ENCODE data around the gene PLA2G2C.

Gene PLA2G2C

DNA sequence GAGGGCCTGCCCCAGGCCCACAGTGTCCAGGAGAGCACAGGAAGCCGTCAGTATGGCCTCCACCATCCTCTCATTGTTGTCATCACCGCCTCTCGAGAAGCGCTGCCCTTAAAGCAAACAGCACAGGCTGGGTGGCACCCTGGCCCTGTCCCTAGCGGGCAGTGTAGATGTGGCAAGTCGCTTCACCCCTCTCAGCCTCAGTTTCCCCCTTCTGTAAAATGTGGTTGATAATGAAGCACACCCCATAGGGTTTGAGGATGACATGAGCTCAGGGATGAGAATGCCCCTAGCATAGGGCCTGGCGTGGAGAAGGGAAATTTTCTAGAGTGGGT lies 33.8 kb downstream of the PLA2G2C start:
- DNase-seq (ENCODE audit: low spot score) = no peak

GRCh38 chr1:20151906-20152598 lies 34.3 kb downstream of the PLA2G2C start:
- peak; percentile 65 for DNase-seq (ENCODE audit: low spot score)

- DNase-seq (ENCODE audit: low spot score) = no peak
Observed at GRCh38 chr1:20150969-20151368, 35.3 kb downstream of the PLA2G2C start.

GRCh38 chr1:20150326-20150705 lies 36.0 kb downstream of the PLA2G2C start:
- DNase-seq (ENCODE audit: low spot score) = no peak

DNA sequence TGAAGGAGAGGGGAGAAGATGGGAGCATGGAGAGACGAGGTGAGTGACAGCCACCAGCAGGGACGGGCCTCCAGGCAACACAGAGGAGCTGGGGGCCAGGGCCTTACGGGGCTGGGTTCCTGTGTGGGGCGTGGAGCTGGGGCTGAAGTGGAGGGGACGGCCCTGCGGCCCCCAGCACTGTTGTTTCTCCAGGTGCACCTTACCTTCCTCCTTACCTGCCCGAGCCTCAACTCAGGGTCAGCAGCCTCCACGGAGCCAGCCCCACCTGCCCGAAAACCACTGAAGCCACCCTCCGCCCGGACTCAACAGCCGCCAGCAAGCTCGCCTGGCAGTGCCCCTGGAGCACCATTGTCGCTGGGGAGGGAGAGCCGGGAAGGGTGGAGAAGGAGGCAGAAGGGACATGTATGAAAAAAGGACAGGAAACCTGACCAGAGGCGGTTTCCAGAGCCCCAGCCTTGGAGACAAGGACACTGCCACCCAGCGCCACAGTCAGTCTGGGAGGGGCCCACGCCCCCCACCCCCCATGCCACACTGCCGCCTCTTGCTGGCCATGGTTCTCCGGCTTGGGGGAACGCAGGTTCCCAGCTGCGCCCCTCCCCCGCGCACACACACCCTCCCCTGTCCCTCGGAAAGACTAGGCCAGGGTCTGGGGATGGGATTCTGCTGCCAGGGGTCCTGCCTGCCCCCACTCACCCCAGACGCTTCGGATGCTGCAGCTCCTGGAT lies 36.6 kb downstream of the PLA2G2C start:
- no peak for DNase-seq (ENCODE audit: low spot score)

DNA sequence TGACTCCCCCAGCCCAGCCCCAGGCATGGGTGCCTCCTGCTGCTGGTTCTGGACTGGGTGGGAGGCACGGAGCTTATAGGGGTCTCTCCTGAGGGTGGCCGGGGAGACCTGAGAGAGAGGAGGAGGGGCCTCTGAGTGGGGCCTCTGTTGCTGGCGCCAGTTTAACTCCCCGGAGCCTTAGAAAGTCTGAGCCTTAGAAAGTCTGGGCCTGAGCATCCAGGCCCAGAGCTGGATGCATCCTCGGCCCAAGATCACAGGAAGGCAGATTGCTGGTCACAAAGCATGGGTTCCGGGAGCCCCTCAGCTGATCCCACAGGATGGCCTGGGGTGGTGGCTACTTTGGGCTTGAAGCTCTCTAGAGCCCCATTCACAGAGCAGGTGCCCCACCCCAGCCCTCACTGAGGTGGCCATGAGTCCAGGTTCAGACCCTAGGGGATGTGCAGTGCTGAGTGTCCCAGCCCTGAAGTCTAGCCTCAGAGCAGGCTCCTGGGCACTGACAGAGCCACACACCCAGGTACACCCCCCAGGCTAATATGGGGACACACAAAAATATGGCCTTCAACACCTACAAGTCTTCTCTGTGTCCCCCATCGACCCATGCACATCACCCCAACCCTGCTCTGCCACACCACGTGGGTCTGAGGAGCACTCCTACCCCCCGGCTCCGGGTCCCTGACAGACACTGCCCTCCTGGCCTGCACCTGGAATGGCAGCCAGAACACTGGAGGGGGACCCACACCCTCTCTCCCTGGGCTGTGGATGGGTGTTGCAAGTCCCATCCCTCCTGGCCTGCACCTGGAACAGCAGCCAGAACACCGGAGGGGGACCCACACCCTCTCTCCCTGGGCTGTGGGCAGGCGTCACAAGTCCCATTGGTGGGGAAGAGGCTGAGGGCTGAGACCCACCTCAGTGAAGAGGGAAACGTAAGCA lies 37.5 kb downstream of the PLA2G2C start:
- no peak for DNase-seq (ENCODE audit: low spot score)

DNA sequence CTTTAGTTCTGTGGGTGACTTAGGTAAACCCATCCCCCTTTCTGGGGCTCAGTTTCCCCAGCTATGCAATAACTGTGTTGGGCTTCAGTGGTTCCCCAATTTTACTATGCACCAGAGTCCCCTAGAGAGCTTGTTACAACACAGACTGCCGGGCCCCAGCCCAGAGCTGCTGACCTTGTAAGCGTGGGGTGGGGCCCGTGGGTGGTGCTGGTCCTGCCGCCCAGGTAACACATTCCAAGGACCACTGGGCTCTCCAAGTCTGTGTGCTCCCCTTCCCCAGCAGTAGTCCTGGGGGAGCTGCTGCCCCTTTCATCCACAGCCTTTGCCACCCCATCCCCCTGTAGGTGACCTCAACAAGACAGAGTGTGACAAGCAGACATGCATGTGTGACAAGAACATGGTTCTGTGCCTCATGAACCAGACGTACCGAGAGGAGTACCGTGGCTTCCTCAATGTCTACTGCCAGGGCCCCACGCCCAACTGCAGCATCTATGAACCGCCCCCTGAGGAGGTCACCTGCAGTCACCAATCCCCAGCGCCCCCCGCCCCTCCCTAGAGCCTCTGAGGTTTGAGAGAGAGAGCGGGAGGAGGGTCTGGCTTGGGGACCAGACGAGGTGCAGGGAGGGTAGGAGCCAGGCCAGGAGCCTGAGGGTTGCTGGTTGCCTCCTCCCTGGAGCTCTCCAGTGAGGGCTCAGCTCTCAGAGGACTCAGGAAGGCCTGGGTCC lies 38.3 kb downstream of the PLA2G2C start:
- DNase-seq (ENCODE audit: low spot score) = no peak

GRCh38 chr1:20143734-20144565 lies 42.4 kb downstream of the PLA2G2C start:
- DNase-seq (ENCODE audit: low spot score) = no peak

DNA sequence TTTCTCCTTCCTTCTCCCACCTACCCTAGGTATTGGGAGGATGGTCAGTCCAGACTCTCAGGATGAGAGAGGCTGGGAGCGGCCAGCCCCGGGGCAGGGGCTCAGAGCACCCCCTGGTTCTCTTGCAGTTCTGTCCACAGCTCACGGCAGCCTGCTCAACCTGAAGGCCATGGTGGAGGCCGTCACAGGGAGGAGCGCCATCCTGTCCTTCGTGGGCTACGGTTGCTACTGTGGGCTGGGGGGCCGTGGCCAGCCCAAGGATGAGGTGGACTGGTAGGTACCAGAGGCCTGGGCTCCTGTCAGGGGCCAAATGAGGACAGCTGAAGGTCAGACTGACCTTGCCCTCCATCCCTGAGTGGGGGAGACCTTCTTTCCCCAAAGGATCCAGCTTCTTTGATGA lies 43.0 kb downstream of the PLA2G2C start:
- DNase-seq (ENCODE audit: low spot score) = no peak

DNA sequence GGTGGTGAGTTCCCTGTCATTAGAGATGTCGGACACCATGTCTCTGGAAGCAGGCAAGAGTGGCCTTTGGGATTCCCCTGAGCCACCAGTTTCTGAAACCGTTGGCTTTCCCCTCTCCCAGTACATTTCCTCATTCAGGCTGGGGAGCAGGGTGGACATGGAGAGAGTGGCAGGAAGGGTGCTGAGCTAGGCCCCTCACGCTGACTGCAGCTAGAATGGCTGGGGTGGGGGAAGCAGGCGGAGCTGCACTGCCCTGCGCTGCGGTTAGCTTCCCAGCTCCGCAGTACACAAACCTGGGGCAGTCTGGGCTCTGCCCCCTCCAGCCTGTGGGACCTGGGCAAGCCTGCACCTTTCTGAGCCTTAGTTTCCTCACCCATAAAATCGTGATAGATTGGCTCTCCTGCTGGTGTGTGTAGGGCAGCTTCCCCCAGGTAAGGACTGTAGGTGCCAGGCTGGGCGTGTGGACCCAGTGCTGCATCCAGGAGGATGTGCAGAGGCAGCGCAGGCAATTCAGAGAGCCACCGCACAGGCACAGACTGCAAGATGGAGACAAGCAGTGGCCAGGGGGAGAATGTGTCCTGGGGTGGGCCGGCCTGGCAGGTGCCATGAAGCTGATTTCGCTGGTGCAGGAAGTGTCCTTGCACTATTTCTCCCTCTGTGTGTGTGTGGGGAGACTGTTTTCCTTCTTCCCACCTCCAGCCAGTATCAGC lies 44.2 kb downstream of the PLA2G2C start:
- no peak for DNase-seq (ENCODE audit: low spot score)

DNA sequence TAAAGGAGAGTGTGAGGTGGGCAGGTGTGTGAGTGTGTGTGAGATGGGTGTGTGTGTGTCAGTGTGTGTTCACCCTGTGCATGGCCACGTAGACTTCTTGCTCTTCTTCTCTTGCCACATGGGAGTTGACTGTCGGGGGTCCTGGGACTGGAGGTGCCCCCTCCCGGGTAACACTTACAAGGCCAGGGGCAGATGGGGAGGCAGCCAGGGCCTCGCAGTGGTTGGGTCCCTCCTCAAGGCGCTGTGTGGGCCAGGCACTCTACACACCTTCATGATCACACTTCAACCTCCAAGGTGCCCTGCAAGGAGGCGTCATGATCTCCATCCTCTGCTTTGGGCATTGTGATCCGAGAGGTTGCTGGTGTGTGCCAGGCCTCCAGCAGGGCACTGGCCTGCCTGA lies 44.9 kb downstream of the PLA2G2C start:
- no peak for DNase-seq (ENCODE audit: low spot score)

GRCh38 chr1:20141001-20141400 lies 45.3 kb downstream of the PLA2G2C start:
- no peak for DNase-seq (ENCODE audit: low spot score)

GRCh38 chr1:20139776-20140612 lies 46.3 kb downstream of the PLA2G2C start:
- no peak for DNase-seq (ENCODE audit: low spot score)

DNA sequence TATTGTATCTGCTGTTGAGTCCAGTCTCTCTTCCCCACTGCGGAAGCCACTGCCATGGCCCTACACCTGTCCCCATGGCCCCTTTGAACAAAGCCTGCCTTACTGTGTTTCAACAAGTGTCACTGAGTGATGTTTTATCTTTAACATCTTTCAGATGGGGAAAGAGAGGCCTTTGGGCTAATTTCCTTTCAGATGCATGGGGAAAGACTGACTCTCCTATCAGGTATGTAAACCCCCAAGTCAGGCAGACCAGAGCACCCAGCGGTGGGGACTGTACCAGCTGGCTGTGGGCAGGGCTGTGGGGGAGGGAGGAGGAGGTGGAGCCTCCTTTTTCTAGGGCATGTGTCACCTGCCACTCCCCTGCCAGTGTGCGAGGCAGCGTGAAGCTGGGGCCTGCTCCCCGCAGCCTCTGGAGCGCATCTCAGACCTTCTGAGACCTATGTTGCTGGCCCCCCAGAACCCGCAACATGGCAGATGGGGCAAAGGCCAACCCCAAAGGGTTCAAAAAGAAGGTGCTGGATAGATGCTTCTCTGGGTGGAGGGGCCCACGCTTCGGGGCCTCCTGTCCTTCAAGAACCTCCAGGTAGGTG lies 47.3 kb downstream of the PLA2G2C start, which contains the start of gene PLA2G2F:
TSS of gene PLA2G2F (plus strand) at position 363 of the 590 bp plus-strand sequence. CDS start at position 468, 105 bp downstream.
- no peak for DNase-seq (ENCODE audit: low spot score)

DNA sequence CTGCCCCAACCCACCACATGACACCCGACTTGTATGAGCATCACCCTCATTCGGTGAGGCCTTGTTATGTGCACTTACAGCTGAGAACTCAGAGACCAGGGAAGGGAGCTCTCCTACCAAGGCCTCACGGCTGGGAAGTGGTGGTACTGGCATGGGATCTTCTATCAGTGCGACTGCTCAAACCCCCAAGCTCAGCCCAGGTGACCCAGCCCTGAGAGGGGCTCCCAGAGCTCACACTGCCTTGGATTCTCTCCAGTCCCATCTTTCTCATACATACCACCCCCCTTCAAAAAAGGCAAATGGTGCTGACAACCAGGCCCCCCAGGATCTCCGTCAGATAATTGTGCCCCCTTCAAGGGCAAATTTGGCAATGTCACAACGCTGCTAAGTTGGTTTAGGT lies 48.0 kb downstream of the PLA2G2C start:
- no peak for DNase-seq (ENCODE audit: low spot score)

DNA sequence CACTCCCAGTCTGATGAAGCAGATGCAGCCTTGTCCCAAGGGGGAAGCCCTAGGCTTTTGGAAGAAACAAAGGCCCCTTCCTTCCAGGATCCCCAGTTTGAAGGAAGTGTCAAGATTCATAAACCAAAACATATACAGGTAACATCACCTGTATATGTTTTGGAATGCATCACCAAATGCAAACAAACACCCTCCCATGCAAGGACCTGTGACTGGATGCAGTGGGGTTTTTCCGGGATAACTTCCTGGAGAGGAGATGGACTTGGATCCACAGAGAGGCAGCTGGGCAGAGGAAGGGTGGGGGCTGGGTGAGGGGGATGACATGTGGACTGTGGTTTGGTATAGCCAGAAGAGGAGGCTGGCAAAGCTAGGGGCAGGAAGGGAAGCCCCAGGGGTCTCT lies 48.7 kb downstream of the PLA2G2C start:
- no peak for DNase-seq (ENCODE audit: low spot score)

DNA sequence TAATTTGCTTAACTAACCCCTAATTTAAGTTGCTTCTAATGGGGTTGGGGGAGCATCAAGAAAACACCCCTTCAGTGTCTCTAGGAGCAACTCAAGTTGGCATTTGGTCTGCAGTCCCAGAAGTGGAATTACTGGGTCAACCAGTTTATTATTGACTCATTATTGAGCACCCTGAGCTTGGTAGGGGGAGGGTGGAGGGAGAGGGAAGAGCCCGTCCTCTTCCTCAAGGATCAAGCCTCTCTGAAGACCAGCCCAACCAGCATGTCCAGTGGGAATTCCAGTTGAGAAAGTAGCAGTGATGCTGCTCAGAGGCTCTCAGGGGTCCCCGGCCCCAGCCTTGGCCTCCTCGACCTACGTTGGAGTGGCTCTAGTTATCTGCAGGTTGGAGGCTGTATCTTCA lies 49.3 kb downstream of the PLA2G2C start:
- DNase-seq (ENCODE audit: low spot score) = no peak

DNA sequence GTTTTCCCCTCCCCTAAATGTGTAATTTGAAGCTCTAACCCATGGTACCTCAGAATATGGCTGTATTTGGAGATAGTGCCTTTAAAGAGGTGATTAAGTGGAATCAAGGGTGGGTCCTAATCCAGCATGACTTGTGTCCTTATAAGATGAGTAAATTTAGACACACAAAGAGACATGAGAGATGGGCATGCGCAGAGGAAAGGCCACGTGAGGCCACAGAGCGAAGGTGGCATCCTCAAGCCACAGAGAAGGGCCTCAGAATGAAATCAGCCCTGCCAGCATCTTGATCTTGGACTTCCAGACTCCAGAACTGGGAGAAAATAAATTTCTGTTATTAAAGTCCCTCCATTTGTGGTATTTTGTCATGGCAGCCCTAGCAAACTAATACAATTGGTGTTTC lies 50.1 kb downstream of the PLA2G2C start:
- DNase-seq (ENCODE audit: low spot score) = no peak

GRCh38 chr1:20134995-20135394 lies 51.3 kb downstream of the PLA2G2C start:
- no peak for DNase-seq (ENCODE audit: low spot score)
